Endothelial cell (in vitro differentiated cells): ENCODE measurements around the gene GNA12. TPM values are rescaled to one million over a fixed set of nuclear protein-coding genes. Genes with fewer than 3 reads are reported as not detected.
A peak's percentile ranks its signal among the peaks of the same experiment; 100 is the strongest.
"Not testable (repeated sequence)": the region's sequence is repeated elsewhere in the genome, so short reads cannot be mapped to it uniquely, and the experiment has no call there.

ENCODE experiments used
- DNase-seq: peaks from one replicate; pipeline ENCODE4 v3.0.0; 2021; ENCODE audit warnings: low spot score
- H3K27ac Mint-ChIP-seq: one replicate; pipeline ENCODE4 v1.8.0; 2021; ENCODE audit warnings: mixed read lengths, inconsistent platforms; ENCODE audit not compliant: unreplicated experiment
- H3K27me3 Mint-ChIP-seq: one replicate; pipeline ENCODE4 v1.8.0; 2021; ENCODE audit warnings: mild to moderate bottlenecking, moderate library complexity, mixed read lengths, inconsistent platforms; ENCODE audit not compliant: unreplicated experiment
- H3K36me3 Mint-ChIP-seq: one replicate; pipeline ENCODE4 v1.8.0; 2021; ENCODE audit warnings: mild to moderate bottlenecking, low read depth, mixed read lengths, inconsistent platforms; ENCODE audit not compliant: unreplicated experiment
- H3K4me1 Mint-ChIP-seq: one replicate; pipeline ENCODE4 v1.8.0; 2021; ENCODE audit warnings: mild to moderate bottlenecking, mixed read lengths, inconsistent platforms; ENCODE audit not compliant: unreplicated experiment
- H3K4me3 Mint-ChIP-seq: one replicate; pipeline ENCODE4 v1.8.0; 2021; ENCODE audit warnings: mild to moderate bottlenecking, mixed read lengths, inconsistent platforms; ENCODE audit not compliant: unreplicated experiment
- H3K9me3 Mint-ChIP-seq: one replicate; pipeline ENCODE4 v1.8.0; 2021; ENCODE audit warnings: mixed read lengths, inconsistent platforms; ENCODE audit not compliant: unreplicated experiment
- CTCF ChIP-seq: fragments of 200-600 bp; sonication (generic); IDR thresholded peaks from one replicate; pipeline ENCODE4 v1.5.0; 2021; ENCODE audit warnings: antibody characterized with exemption; ENCODE audit not compliant: unreplicated experiment
- total RNA-seq: library from RNA; stranded (reverse); fragmentation: NEBNext Ultra II Directional; extraction: Animal tissue kit (Norgen Biotek cat#: 25700); gene quantifications from one replicate; pipeline ENCODE4 v1.2.1, GENCODE V29; 2021; ENCODE audit not compliant: unreplicated experiment

The GNA12 gene
- total RNA-seq, 1 donor from 2014 or later: 105 TPM

GRCh38 chr7:2725178-2726105, 118.7 kb downstream of the GNA12 start:
- Mint-ChIP-seq H3K27me3 (peaks cover 6% of the 10 kb centered on the region), H3K4me3 (no peak overlapping the region), H3K4me1 (no peaks in the 10 kb centered on the region), H3K36me3 (peaks cover 31% of the 10 kb centered on the region), H3K27ac (peak overlapping the region; percentile 30), H3K9me3 (no peaks in the 10 kb centered on the region)
- no peak for TF ChIP-seq CTCF
- DNase-seq: no peak

GRCh38 chr7:2724453-2725177, 119.5 kb downstream of the GNA12 start:
- TF ChIP-seq CTCF: no peak
- Mint-ChIP-seq H3K27ac (no peak overlapping the region), H3K36me3 (peaks cover 30% of the 10 kb centered on the region), H3K4me1 (no peaks in the 10 kb centered on the region), H3K9me3 (no peaks in the 10 kb centered on the region), H3K4me3 (no peak overlapping the region), H3K27me3 (peaks cover 6% of the 10 kb centered on the region)
- no peak for DNase-seq

- not testable (repeated sequence) for H3K27me3 Mint-ChIP-seq, H3K9me3 Mint-ChIP-seq, DNase-seq, H3K27ac Mint-ChIP-seq, H3K4me3 Mint-ChIP-seq, H3K4me1 Mint-ChIP-seq
- peaks cover 27% of the 10 kb centered on the region for H3K36me3 Mint-ChIP-seq
Measured at GRCh38 chr7:2724036-2724435, 120.1 kb downstream of the GNA12 start.

- Mint-ChIP-seq H3K4me1 (no peaks in the 10 kb centered on the region), H3K27ac (no peak overlapping the region), H3K36me3 (peaks cover 24% of the 10 kb centered on the region), H3K4me3 (no peak overlapping the region), H3K9me3 (no peaks in the 10 kb centered on the region), H3K27me3 (peaks cover 6% of the 10 kb centered on the region)
- DNase-seq: no peak
- no peak for TF ChIP-seq CTCF
Measured at GRCh38 chr7:2723138-2723850, 120.8 kb downstream of the GNA12 start.

GRCh38 chr7:2722591-2722990, 121.5 kb downstream of the GNA12 start:
- Mint-ChIP-seq H3K27ac (no peak overlapping the region), H3K27me3 (peaks cover 6% of the 10 kb centered on the region), H3K36me3 (peaks cover 19% of the 10 kb centered on the region), H3K4me3 (no peak overlapping the region), H3K9me3 (no peaks in the 10 kb centered on the region), H3K4me1 (no peaks in the 10 kb centered on the region)
- no peak for TF ChIP-seq CTCF
- no peak for DNase-seq
